Inflammatory macrophage treated with lipopolysaccharide for 1 hour (primary cell): ENCODE results near the gene MYL4.

Experiments
- DNase-seq, 2 donors: peaks; one replicate each; pipeline ENCODE4 v3.0.0-alpha.2; 2020 to 2022

MYL4 gene

GRCh38 chr17:47222047-47222446 is 12.9 kb downstream of the MYL4 start:
- DNase-seq, result no peak

- no peak for DNase-seq
These were observed 13.9 kb downstream of the MYL4 start for GRCh38 chr17:47223007-47223406.

- DNase-seq, result no peak
These were observed 14.3 kb downstream of the MYL4 start for GRCh38 chr17:47223460-47223859.

- DNase-seq, result peak; percentile 22 to 38
These were observed 14.9 kb downstream of the MYL4 start for GRCh38 chr17:47224077-47224476.

GRCh38 chr17:47224966-47225365 is 15.8 kb downstream of the MYL4 start:
- DNase-seq, result no peak

GRCh38 chr17:47225436-47225858 is 16.3 kb downstream of the MYL4 start:
- peak; percentile 53 to 56 for DNase-seq

- DNase-seq, result peak in 1 of 2 donors; percentile 20
These were observed 17.0 kb downstream of the MYL4 start for GRCh38 chr17:47225911-47226688.

GRCh38 chr17:47227862-47228261 is 18.7 kb downstream of the MYL4 start:
- no peak for DNase-seq

GRCh38 chr17:47229535-47230443 is 20.6 kb downstream of the MYL4 start:
- DNase-seq, result peak; percentile 86 to 93

- DNase-seq, result no peak
These were observed 21.7 kb downstream of the MYL4 start for GRCh38 chr17:47230864-47231263.

- DNase-seq, result no peak
These were observed 22.2 kb downstream of the MYL4 start for GRCh38 chr17:47231334-47231733.

GRCh38 chr17:47231866-47232265 is 22.7 kb downstream of the MYL4 start:
- no peak for DNase-seq

- DNase-seq, result no peak
These were observed 23.3 kb downstream of the MYL4 start for GRCh38 chr17:47232465-47232864.

GRCh38 chr17:47235506-47235905 is 26.4 kb downstream of the MYL4 start:
- no peak for DNase-seq

- DNase-seq, result no peak
These were observed 26.8 kb downstream of the MYL4 start for GRCh38 chr17:47235923-47236322.

GRCh38 chr17:47237841-47238240 is 28.7 kb downstream of the MYL4 start:
- no peak for DNase-seq

- no peak for DNase-seq
These were observed 29.3 kb downstream of the MYL4 start for GRCh38 chr17:47238321-47239010.

GRCh38 chr17:47239619-47239966 is 30.4 kb downstream of the MYL4 start:
- DNase-seq, result no peak

GRCh38 chr17:47239967-47240651 is 31.0 kb downstream of the MYL4 start:
- DNase-seq, result peak; percentile 52

- DNase-seq, result no peak
These were observed 31.7 kb downstream of the MYL4 start for GRCh38 chr17:47240806-47241205.

- no peak for DNase-seq
These were observed 33.5 kb downstream of the MYL4 start for GRCh38 chr17:47242648-47243047.

- no peak for DNase-seq
These were observed 34.8 kb downstream of the MYL4 start for GRCh38 chr17:47243737-47244598.
